K562 (cell line): Measurements from ENCODE around the gene C11orf54. TPM values are rescaled to one million over a fixed set of nuclear protein-coding genes. Genes with fewer than 3 reads are reported as not detected.

Experiments
- ATAC-seq: fragments of 200-7000 bp; cut with Tn5 transposase; 3 replicates; pipeline ENCODE4 v1.9.1; 2020; ENCODE audit warnings: moderate library complexity
- BruUV-seq: library from RNA; stranded (reverse); fragments of 400-500 nt; replicated peaks from 2 replicates; lab custom pipeline; 2021; lab: Mats Ljungman, UMichigan
- CTCF ChIA-PET: fragments of 300-600 bp; formaldehyde crosslinking; extraction: SDS; loops from one replicate; lab custom pipeline; 2021; ENCODE audit warnings: low intra/inter-chr PET ratio; lab: Yijun Ruan, JAX
- POLR2A ChIA-PET: fragments of 300-600, 350-650 bp; sonication (Branson Sonifier 250); formaldehyde crosslinking; extraction: SDS; loops from one replicate; lab custom pipeline; 2021; ENCODE audit warnings: antibody characterized with exemption, inconsistent platforms; lab: Yijun Ruan, JAX
- DNase-seq, 4 experiments: peaks; one replicate each; pipeline versions ENCODE4 v3.0.0 to v3.0.0-alpha.2; 2011 to 2018; ENCODE audit warnings: low spot score in 3 of 4, mixed read lengths in 3 of 4; ENCODE audit errors: extremely low read depth in 1 of 4
- FAIRE-seq: peaks from 2 replicates; lab custom pipeline; 2011; peaks lifted over from hg19 to GRCh38; lab: Jason Lieb, UNC
- H2AFZ ChIP-seq: 2 replicates; pipeline ENCODE4 v1.6.0; 2011; ENCODE audit warnings: low read depth, low read length, control low read depth, inconsistent platforms
- H3K27ac ChIP-seq: fragments of 200-600 bp; 3 replicates; pipeline ENCODE4 v1.8.0; 2011; ENCODE audit warnings: low read depth, mild to moderate bottlenecking, control low read depth, inconsistent platforms, low read length, moderate library complexity, mixed read lengths; ENCODE audit errors: extremely low read depth
- H3K27me3 ChIP-seq, 2 experiments: fragments of 300-600 bp in 1 of 2; 2 replicates in 1 of 2; 3 replicates in 1 of 2; pipeline versions ENCODE4 v1.6.0 to v1.8.0; 2011; ENCODE audit warnings: inconsistent platforms in 2 of 2, low read length in 2 of 2, mild to moderate bottlenecking in 1 of 2, mixed read lengths in 1 of 2, moderate library complexity in 1 of 2; ENCODE audit not compliant: control insufficient read depth in 2 of 2, insufficient read depth in 2 of 2
- H3K36me3 ChIP-seq: fragments of 300-600 bp; 3 replicates; pipeline ENCODE4 v1.8.0; 2011; ENCODE audit warnings: mild to moderate bottlenecking, low read length, inconsistent platforms; ENCODE audit not compliant: control insufficient read depth, insufficient read depth
- H3K4me1 ChIP-seq, 2 experiments: fragments of 200-600 bp in 1 of 2; replicated peaks in 1 of 2; 2 replicates in 1 of 2; 3 replicates in 1 of 2; pipeline versions ENCODE4 v1.5.1 to v1.8.0; 2011; ENCODE audit warnings: inconsistent platforms in 2 of 2, low read length in 2 of 2, mild to moderate bottlenecking in 1 of 2, mixed read lengths in 1 of 2, moderate library complexity in 1 of 2; ENCODE audit not compliant: control insufficient read depth in 2 of 2, insufficient read depth in 2 of 2
- H3K4me2 ChIP-seq: 2 replicates; pipeline ENCODE4 v1.6.1; 2011; ENCODE audit warnings: low read length, control low read depth, inconsistent platforms, mixed read lengths; ENCODE audit not compliant: insufficient read depth
- H3K4me3 ChIP-seq: fragments of 200-600 bp; sonication (generic), shearing (Covaris generic); 2 replicates; pipeline ENCODE4 v1.5.1; 2016; ENCODE audit warnings: control low read depth, inconsistent platforms
- H3K79me2 ChIP-seq: fragments of 200-600 bp; 3 replicates; pipeline ENCODE4 v1.8.0; 2011; ENCODE audit warnings: low read length, inconsistent platforms; ENCODE audit not compliant: control insufficient read depth, insufficient read depth
- H3K9ac ChIP-seq, 2 experiments: 2 replicates each; pipeline versions ENCODE4 v1.6.0 to v1.6.1; 2011; ENCODE audit warnings: low read depth in 2 of 2, low read length in 2 of 2, control low read depth in 1 of 2, inconsistent platforms in 1 of 2, mild to moderate bottlenecking in 1 of 2, mixed read lengths in 1 of 2; ENCODE audit not compliant: insufficient read depth in 1 of 2
- H3K9me1 ChIP-seq: one replicate; pipeline ENCODE4 v1.6.0; 2011; ENCODE audit warnings: inconsistent platforms, mild to moderate bottlenecking, low read length, moderate library complexity; ENCODE audit not compliant: control insufficient read depth, insufficient read depth
- H3K9me3 ChIP-seq: replicated peaks from 2 replicates; pipeline ENCODE4 v1.5.1; 2011; ENCODE audit warnings: low read depth, low read length, inconsistent platforms; ENCODE audit not compliant: control insufficient read depth, insufficient read depth
- H4K20me1 ChIP-seq: replicated peaks from 2 replicates; pipeline ENCODE4 v1.6.1; 2011; ENCODE audit warnings: low read length, inconsistent platforms, mixed read lengths; ENCODE audit not compliant: control insufficient read depth, insufficient read depth
- ARID2 ChIP-seq: fragments of 450-650 bp; IDR thresholded peaks from 2 replicates; pipeline ENCODE4 v1.6.1; 2017; ENCODE audit warnings: antibody characterized with exemption, mild to moderate bottlenecking
- CCNT2 ChIP-seq: IDR thresholded peaks from 2 replicates; pipeline ENCODE4 v1.6.1; 2011; ENCODE audit warnings: borderline replicate concordance, low read depth, mild to moderate bottlenecking, moderate library complexity, mixed read lengths, low read length; ENCODE audit not compliant: insufficient read length; ENCODE audit errors: extremely low read depth
- MCM5 ChIP-seq: fragments of 450-650 bp; IDR thresholded peaks from 2 replicates; pipeline ENCODE4 v1.6.1; 2016; ENCODE audit warnings: low read depth
- RFX5 ChIP-seq: IDR thresholded peaks from 2 replicates; pipeline ENCODE4 v1.6.1; 2011; ENCODE audit warnings: low read depth, mild to moderate bottlenecking, improper control_type of control experiment, low read length
- SP1 ChIP-seq: sonication (generic); formaldehyde crosslinking; IDR thresholded peaks from 2 replicates; pipeline ENCODE4 v1.8.1; 2022; ENCODE audit warnings: mild to moderate bottlenecking, missing genetic modification reagents
- SRF ChIP-seq, 2 experiments: fragments of 250-450, 450-650 bp in 1 of 2; sonication (Bioruptor Pico) in 1 of 2; sonication (generic) in 1 of 2; formaldehyde crosslinking; IDR thresholded peaks; 2 replicates each; pipeline versions ENCODE4 v1.5.0 to v1.5.1; 2020 to 2022; ENCODE audit warnings: mild to moderate bottlenecking in 1 of 2, missing genetic modification reagents in 1 of 2
- ZFP36 ChIP-seq: fragments of 150-350 bp; IDR thresholded peaks from 2 replicates; pipeline ENCODE4 v1.6.1; 2018; ENCODE audit warnings: low read length, low read depth; ENCODE audit not compliant: partially characterized antibody
- WGBS: fragments of 100-300 bp; shearing (Covaris generic); methylation state at CpG from one replicate; pipeline ENCODE4 v1.1.6; 2016; ENCODE audit warnings: low coverage, mixed read lengths; ENCODE audit not compliant: insufficient coverage; ENCODE audit errors: missing lambda C conversion rate; 5-methylcytosine and 5-hydroxymethylcytosine counted together
- in situ Hi-C: fragments of 300-500 bp; cut with MboI; formaldehyde crosslinking; loops from 4 replicates; pipeline ENCODE4 v1.15.0; 2018; ENCODE audit warnings: inconsistent platforms, mixed read lengths
- intact Hi-C: fragments of 100-400 bp; cut with micrococcal nuclease; formaldehyde crosslinking; loops from 2 replicates; pipeline ENCODE4 v1.14.2; 2022
- polyA plus RNA-seq, 8 experiments: library from polyadenylated mRNA; depleted of rRNA in 4 of 8; stranded (reverse) in 5 of 8; unstranded in 3 of 8; fragments of >200 nt; fragmentation: Nextera tagmentation in 2 of 8; fragmentation: Illumina TruSeq in 1 of 8; extraction: Ambion mirVana in 2 of 8; extraction: Trizol in 1 of 8; gene quantifications; 2 replicates each; pipeline versions ENCODE4 v1.2.1 to v1.2.3, GENCODE V29; 2011 to 2014; ENCODE audit warnings: inconsistent platforms in 1 of 8, missing spikeins in 1 of 8
- total RNA-seq, 7 experiments: library from RNA; depleted of rRNA in 6 of 7; stranded (reverse); fragments of >200 nt in 6 of 7; fragmentation: Illumina TruSeq in 2 of 7; extraction: Trizol in 2 of 7; gene quantifications; 2 replicates each; pipeline versions ENCODE4 v1.2.1 to v1.2.3, GENCODE V29; 2011 to 2021; ENCODE audit warnings: low replicate concordance in 1 of 7

Gene C11orf54
- total and polyA plus RNA-seq, 9 of the 15 experiments (the other 6 are each of a cell fraction or from before 2014, with no cell fraction given) = 13.4 to 33.0 (median 23.1) TPM

DNA sequence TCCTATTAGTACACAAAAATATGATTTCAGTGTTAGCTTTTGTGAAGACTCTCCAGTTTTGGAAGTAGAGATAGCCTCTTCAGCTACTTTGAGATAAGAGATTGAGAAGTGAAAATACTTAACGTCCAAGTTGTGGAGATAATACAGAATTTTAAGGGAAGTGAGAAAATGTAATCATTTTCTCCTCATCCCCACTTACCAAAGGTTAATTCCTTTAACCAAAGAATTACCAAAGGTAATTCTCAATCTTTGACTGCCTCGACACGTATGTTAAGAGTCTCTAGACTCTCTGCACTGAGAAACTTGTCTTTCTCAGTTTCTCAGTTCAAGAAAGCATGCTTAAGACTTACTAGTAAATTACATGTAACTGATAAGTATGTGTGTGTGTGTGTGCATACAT, 15.3 kb downstream of the C11orf54 start:
- peaks cover 28% of the 10 kb centered on the region; the same call in 2 of the 3 replicates for H3K36me3 ChIP-seq
- H3K9me3 ChIP-seq = no peaks in the 10 kb centered on the region
- H2AFZ ChIP-seq = no peak overlapping the region
- no peak overlapping the region for H3K4me3 ChIP-seq
- no peaks in the 10 kb centered on the region for H3K79me2 ChIP-seq
- ChIA-PET CTCF (no interaction called here), POLR2A (interaction anchor here (0.7 to 2.3 kb wide), 5 partner anchors 11 to 29 kb away, joined by 3 to 18 read pairs (median 8); partner anchors contain the start of genes C11orf54, MED17 and TAF1D)
- WGBS = 47% methylated on average over 3 of the region's 3 CpGs
- ATAC-seq (no peak), DNase-seq (no peak), FAIRE-seq (no peak)
- H3K4me2 ChIP-seq = no peak overlapping the region
- in situ Hi-C loops (no loop called here), intact Hi-C loops (no loop called here)
- no peaks in the 10 kb centered on the region for H3K9me1 ChIP-seq
- no TSS peak for BruUV-seq
- no peak overlapping the region for H3K27ac ChIP-seq
- no peak for TF ChIP-seq SP1 (CRISPR knock-in tag)
- TF ChIP-seq MCM5 = no peak
- TF ChIP-seq CCNT2 = no peak
- TF ChIP-seq ZFP36 = no peak
- TF ChIP-seq SRF (CRISPR knock-in tag; IDR thresholded peaks at IDR 0.05) = no peak
- TF ChIP-seq ARID2 = no peak
- peaks cover 6 to 9% of the 10 kb centered on the region in 2 experiments; a peak in 4 of 5 replicates for H3K4me1 ChIP-seq
- H3K9ac ChIP-seq = no peak overlapping the region
- no peaks in the 10 kb centered on the region for H4K20me1 ChIP-seq
- no peaks in the 10 kb centered on the region for H3K27me3 ChIP-seq

DNA sequence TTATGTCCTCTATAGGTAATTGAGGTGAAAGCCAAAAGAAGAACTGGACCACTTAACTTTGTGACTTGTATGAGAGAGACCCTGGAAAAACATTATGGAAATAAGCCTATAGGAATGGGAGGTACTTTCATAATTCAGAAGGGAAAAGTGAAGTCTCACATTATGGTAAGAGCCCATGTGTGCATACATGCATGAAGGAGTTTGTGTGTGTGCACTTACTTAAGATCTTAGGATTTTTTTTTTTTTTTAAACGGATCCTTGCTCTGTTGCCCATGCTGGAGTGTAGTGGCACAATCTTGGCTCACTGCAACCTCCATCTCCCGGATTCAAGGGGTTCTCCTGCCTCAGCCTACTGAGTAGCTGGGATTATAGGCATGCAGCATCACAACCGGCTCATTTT, 15.8 kb downstream of the C11orf54 start:
- intact Hi-C loops = no loop called here
- POLR2A ChIA-PET = no interaction called here

More for the DNA sequence above, 15.8 kb downstream of the C11orf54 start:
- H3K4me2 ChIP-seq = no peak overlapping the region
- DNase-seq (no peak), ATAC-seq (no peak), FAIRE-seq (no peak)
- H3K79me2 ChIP-seq = no peaks in the 10 kb centered on the region
- CTCF ChIA-PET = no interaction called here
- no peaks in the 10 kb centered on the region for H4K20me1 ChIP-seq
- H3K9me3 ChIP-seq = no peaks in the 10 kb centered on the region
- no peak overlapping the region for H3K4me3 ChIP-seq
- H3K9ac ChIP-seq = no peak overlapping the region
- H3K4me1 ChIP-seq = peaks cover 6 to 9% of the 10 kb centered on the region in 2 experiments; a peak in 4 of 5 replicates
- no peak for TF ChIP-seq RFX5
- no TSS peak for BruUV-seq
- H3K27ac ChIP-seq = no peak overlapping the region
- no peak overlapping the region for H2AFZ ChIP-seq
- in situ Hi-C loops = no loop called here
- peaks cover 31% of the 10 kb centered on the region for H3K36me3 ChIP-seq
- WGBS = 71% methylated on average over 3 of the region's 3 CpGs
- H3K27me3 ChIP-seq = no peaks in the 10 kb centered on the region
- H3K9me1 ChIP-seq = no peaks in the 10 kb centered on the region
